OCI-LY3 (cell line): Measurements from ENCODE around the gene DCC.

Experiments
- CTCF ChIP-seq: fragments of 200-600, 300-600 bp; sonication (generic); IDR thresholded peaks from 2 replicates; pipeline ENCODE4 v1.5.1; 2014; ENCODE audit warnings: antibody characterized with exemption, low read length, low read depth
- EZH2phosphoT487 ChIP-seq: fragments of 200-600 bp; shearing (Covaris generic); IDR thresholded peaks from 2 replicates; pipeline ENCODE4 v1.6.1; 2018; ENCODE audit warnings: antibody characterized with exemption, mixed run types, low read depth

GRCh38 chr18:53135654-53136053 lies 795.7 kb downstream of the DCC start:
- TF ChIP-seq CTCF (no peak), EZH2phosphoT487 (no peak)
